Measurements from ENCODE around the gene COL2A1. TPM values are rescaled to one million over a fixed set of nuclear protein-coding genes. Genes with fewer than 3 reads are reported as not detected.

Gene COL2A1
- total RNA-seq, 1 experiment from 2014 or later = 10.8 TPM

- no peaks in the 10 kb centered on the region for H3K79me2 ChIP-seq (ENCODE audit: insufficient read depth, low read length)
- no peak overlapping the region for H3K56ac ChIP-seq (ENCODE audit: insufficient read length, low read depth, low read length)
- no peaks in the 10 kb centered on the region for H3K9me3 ChIP-seq (ENCODE audit: control insufficient read depth, low read depth, low read length)
- Mint-ChIP-seq H3K27ac (no peak overlapping the region; a peak in 1 of 7 replicates), H3K9me3 (peaks cover 0 to 7% of the 10 kb centered on the region in 2 experiments; a peak in 2 of 5 replicates), H3K36me3 (ENCODE audit: insufficient read depth in 1 of 3, low read depth in 3 of 3) (no peaks in the 10 kb centered on the region; a peak in 1 of 7 replicates), H3K4me3 (peak overlapping the region in 1 of 2 experiments; percentile 16; a peak in 2 of 5 replicates), H3K4me1 (peaks cover 24 to 42% of the 10 kb centered on the region in 2 experiments), H3K27me3 (ENCODE audit: low read depth) (peaks cover 100% of the 10 kb centered on the region)
- no peak overlapping the region for H3K27ac ChIP-seq (ENCODE audit: insufficient read length, low read depth, low read length)
- no peak overlapping the region for H2BK12ac ChIP-seq (ENCODE audit: insufficient read length, low read depth, low read length)
- no peak overlapping the region for H2AFZ ChIP-seq (ENCODE audit: low read length)
- no peak overlapping the region for H4K5ac ChIP-seq (ENCODE audit: insufficient read length, low read depth, low read length)
- WGBS (ENCODE audit: extremely low coverage, insufficient read length, low lambda C conversion rate) = no CpG with 5 or more reads among the region's 7 CpGs
- H2BK15ac ChIP-seq (ENCODE audit: low read depth, low read length) = no peak overlapping the region
- H3K9ac ChIP-seq (ENCODE audit: extremely low read depth, insufficient read length, low read length) = no peak overlapping the region
- peaks cover 88% of the 10 kb centered on the region for H3K27me3 ChIP-seq (ENCODE audit: insufficient read depth, low read length)
- no peak overlapping the region for H4K91ac ChIP-seq (ENCODE audit: insufficient read length, low read depth, low read length)
- H3K23me2 ChIP-seq (ENCODE audit: insufficient read length, low read depth, low read length, poor library complexity, severe bottlenecking) = no peaks in the 10 kb centered on the region
- H2BK20ac ChIP-seq (ENCODE audit: low read depth, low read length, poor library complexity, severe bottlenecking) = no peak overlapping the region
- DNase-seq = no peak
- no peaks in the 10 kb centered on the region for H3K79me1 ChIP-seq (ENCODE audit: insufficient read depth, low read depth, low read length, poor library complexity, severe bottlenecking)
- H3T11ph ChIP-seq (ENCODE audit: low read length) = no peak overlapping the region
- H2BK5ac ChIP-seq (ENCODE audit: insufficient read length, low read length) = no peak overlapping the region
- H4K20me1 ChIP-seq (ENCODE audit: control insufficient read depth, insufficient read depth, insufficient read length) = no peaks in the 10 kb centered on the region
- no peak overlapping the region for H2BK120ac ChIP-seq (ENCODE audit: low read depth, low read length, poor library complexity, severe bottlenecking)
- H3K4me2 ChIP-seq (ENCODE audit: insufficient read depth, insufficient read length, low read length) = no peak overlapping the region
- no peaks in the 10 kb centered on the region for H3K4me1 ChIP-seq (ENCODE audit: insufficient read depth, low read length)
- H4K8ac ChIP-seq (replicated peaks; ENCODE audit: insufficient read length, low read depth, low read length) = no peak overlapping the region
- no peak overlapping the region for H2AK5ac ChIP-seq (ENCODE audit: insufficient read length, low read length)
- H3K14ac ChIP-seq (ENCODE audit: insufficient read depth, low read length) = no peak overlapping the region
- TF ChIP-seq CTCF (conservative IDR thresholded peaks at IDR 0.05) = no peak
- H3K4ac ChIP-seq (ENCODE audit: low read depth, low read length) = no peak overlapping the region
- no peak overlapping the region for H3K18ac ChIP-seq (ENCODE audit: insufficient read length, low read depth, low read length)
- H3K23ac ChIP-seq (ENCODE audit: insufficient read length, low read depth, low read length) = no peak overlapping the region
Measured at GRCh38 chr12:48022676-48023385, 18.6 kb upstream of the COL2A1 start.

All from H9 (cell line).